SK-N-SH (cell line): Measurements from ENCODE around the gene PGP.

Experiments
- CTCF ChIP-seq: fragments of 200-600 bp; sonication (generic); IDR thresholded peaks from 2 replicates; pipeline ENCODE4 v1.6.1; 2017; ENCODE audit warnings: antibody characterized with exemption, mild to moderate bottlenecking, moderate library complexity
- GABPA ChIP-seq: IDR thresholded peaks from 2 replicates; pipeline ENCODE4 v1.4.0; 2012; ENCODE audit warnings: low read depth, mild to moderate bottlenecking
- MXI1 ChIP-seq: IDR thresholded peaks from 2 replicates; pipeline ENCODE4 v1.6.1; 2012; ENCODE audit warnings: mild to moderate bottlenecking, low read depth, low read length, improper control_type of control experiment
- POLR2AphosphoS5 ChIP-seq: IDR thresholded peaks from 2 replicates; pipeline ENCODE4 v1.6.1; 2012; ENCODE audit warnings: low read depth, low read length
- REST ChIP-seq: IDR thresholded peaks from 2 replicates; pipeline ENCODE4 v1.6.1; 2012; ENCODE audit warnings: mild to moderate bottlenecking, low read depth, low read length, moderate library complexity
- USF1 ChIP-seq: IDR thresholded peaks from 2 replicates; pipeline ENCODE4 v1.4.0; 2012; ENCODE audit warnings: low read depth, borderline replicate concordance
- YY1 ChIP-seq: IDR thresholded peaks from 2 replicates; pipeline ENCODE4 v1.4.0; 2012; ENCODE audit warnings: low read depth, mild to moderate bottlenecking

- TF ChIP-seq CTCF (no peak), GABPA (no peak), POLR2AphosphoS5 (no peak), MXI1 (no peak), USF1 (no peak), YY1 (no peak), REST (no peak)
Measured at GRCh38 chr16:2187212-2187611, 27.4 kb downstream of the PGP start.
